Esophagus muscularis mucosa (tissue), 4 donors: ENCODE data around the gene OSBPL3.

Experiments used
- CTCF ChIP-seq, 3 experiments: fragments of 200-600 bp in 2 of 3; fragments of 450-650 bp in 1 of 3; sonication (generic) in 2 of 3; IDR thresholded peaks; one replicate each; pipeline ENCODE4 v1.5.1; 2017 to 2019; ENCODE audit warnings: antibody characterized with exemption in 3 of 3, mild to moderate bottlenecking in 2 of 3, moderate library complexity in 1 of 3
- EP300 ChIP-seq: sonication (generic); formaldehyde crosslinking; IDR thresholded peaks from one replicate; pipeline ENCODE4 v1.6.1; 2017; ENCODE audit warnings: antibody characterized with exemption
- POLR2A ChIP-seq: fragments of 450-650 bp; IDR thresholded peaks from one replicate; pipeline ENCODE4 v1.6.1; 2017; ENCODE audit warnings: antibody characterized with exemption, moderate library complexity, mild to moderate bottlenecking, low read depth

GRCh38 chr7:24981171-24981951 lies 1.4 kb upstream of the OSBPL3 start:
- no peak for TF ChIP-seq CTCF (IDR thresholded peaks at IDR 0.05)
- TF ChIP-seq POLR2A, result no peak
- no peak for TF ChIP-seq EP300
